ENCODE measurements around the gene PRAME. TPM values are rescaled to one million over a fixed set of nuclear protein-coding genes. Genes with fewer than 3 reads are reported as not detected.

PRAME gene
- total RNA-seq, 2 experiments from 2014 or later: not detected

- DNase-seq: no peak
- H3K9me3 Mint-ChIP-seq: no peaks in the 10 kb centered on the region
- H3K27me3 Mint-ChIP-seq: peaks cover 2% of the 10 kb centered on the region
- no peak overlapping the region for H3K4me3 Mint-ChIP-seq
- intact Hi-C loops (cut with micrococcal nuclease): no loop called here
- no peaks in the 10 kb centered on the region for H3K4me1 Mint-ChIP-seq (ENCODE audit: low read depth)
- no peaks in the 10 kb centered on the region for H3K36me3 Mint-ChIP-seq (ENCODE audit: low read depth)
- TF ChIP-seq CTCF (IDR thresholded peaks at IDR 0.05): no peak
- no peak for ATAC-seq
- ChIA-PET CTCF (interaction anchor here (1.0 kb wide), 1 partner anchor 55 kb away, joined by 3 read pairs; no protein-coding TSS in a partner anchor), POLR2A (no interaction called here)
- no peak overlapping the region for H3K27ac Mint-ChIP-seq
Measured at GRCh38 chr22:22531770-22532546, 27.1 kb downstream of the PRAME start.

- H3K4me3 Mint-ChIP-seq: no peak overlapping the region
- CTCF ChIA-PET: interaction anchor here (1.6 kb wide), 1 partner anchor 48 kb away, joined by 3 read pairs; no protein-coding TSS in a partner anchor
- POLR2A ChIA-PET: no interaction called here
Measured at GRCh38 chr22:22528780-22529179, 30.3 kb downstream of the PRAME start.

GRCh38 chr22:22527312-22527711, 31.8 kb downstream of the PRAME start:
- Mint-ChIP-seq H3K9me3 (no peaks in the 10 kb centered on the region), H3K4me1 (ENCODE audit: low read depth) (no peaks in the 10 kb centered on the region), H3K27ac (no peak overlapping the region), H3K27me3 (peaks cover 4% of the 10 kb centered on the region), H3K36me3 (ENCODE audit: low read depth) (no peaks in the 10 kb centered on the region), H3K4me3 (no peak overlapping the region)
- TF ChIP-seq CTCF (IDR thresholded peaks at IDR 0.05): no peak
- intact Hi-C loops (cut with micrococcal nuclease): no loop called here
- ATAC-seq: no peak
- DNase-seq: no peak
- ChIA-PET POLR2A (no interaction called here), CTCF (no interaction called here)

More at GRCh38 chr22:22528780-22529179, 30.3 kb downstream of the PRAME start:
- Mint-ChIP-seq H3K36me3 (ENCODE audit: low read depth) (no peaks in the 10 kb centered on the region), H3K9me3 (no peaks in the 10 kb centered on the region), H3K4me1 (ENCODE audit: low read depth) (no peaks in the 10 kb centered on the region), H3K27me3 (no peaks in the 10 kb centered on the region), H3K27ac (no peak overlapping the region)
- intact Hi-C loops (cut with micrococcal nuclease): no loop called here
- DNase-seq (no peak), ATAC-seq (no peak)
- no peak for TF ChIP-seq CTCF (IDR thresholded peaks at IDR 0.05)

GRCh38 chr22:22526125-22526912, 32.7 kb downstream of the PRAME start:
- ChIA-PET POLR2A (no interaction called here), CTCF (interaction anchor here (1.1 kb wide), 1 partner anchor 96 kb away, joined by 3 read pairs; no protein-coding TSS in a partner anchor)
- H3K4me3 Mint-ChIP-seq: no peak overlapping the region
- TF ChIP-seq CTCF (IDR thresholded peaks at IDR 0.05): no peak
- no peaks in the 10 kb centered on the region for H3K36me3 Mint-ChIP-seq (ENCODE audit: low read depth)
- no peak for DNase-seq
- intact Hi-C loops (cut with micrococcal nuclease): no loop called here
- H3K9me3 Mint-ChIP-seq: no peaks in the 10 kb centered on the region
- H3K27ac Mint-ChIP-seq: no peak overlapping the region
- peaks cover 4% of the 10 kb centered on the region for H3K27me3 Mint-ChIP-seq
- H3K4me1 Mint-ChIP-seq (ENCODE audit: low read depth): no peaks in the 10 kb centered on the region
- ATAC-seq: no peak

- Mint-ChIP-seq H3K4me3 (no peak overlapping the region), H3K9me3 (no peaks in the 10 kb centered on the region), H3K4me1 (ENCODE audit: low read depth) (no peaks in the 10 kb centered on the region), H3K36me3 (ENCODE audit: low read depth) (no peaks in the 10 kb centered on the region), H3K27ac (no peak overlapping the region), H3K27me3 (peaks cover 7% of the 10 kb centered on the region)
- TF ChIP-seq CTCF (IDR thresholded peaks at IDR 0.05): no peak
- CTCF ChIA-PET: interaction anchor here (1.3 kb wide), 1 partner anchor 14 kb away, joined by 3 read pairs; no protein-coding TSS in a partner anchor
- intact Hi-C loops (cut with micrococcal nuclease): no loop called here
- DNase-seq: no peak
- no peak for ATAC-seq
- POLR2A ChIA-PET: no interaction called here
Measured at GRCh38 chr22:22523494-22523893, 35.6 kb downstream of the PRAME start.

Data from activated CD8-positive, alpha-beta T cell treated with anti-CD3 and anti-CD28 coated beads for 36 hours (primary cell).